ENCODE data around the gene SWSAP1.

SWSAP1 gene

GRCh38 chr19:11364296-11364904 lies 10.1 kb upstream of the SWSAP1 start:
- no peak for TF ChIP-seq CTCF (conservative IDR thresholded peaks at IDR 0.05; ENCODE audit: low read length)
- no peak for DNase-seq (ENCODE audit: low read depth)
- H3K4me3 ChIP-seq (ENCODE audit: low read length): no peak overlapping the region

DNA sequence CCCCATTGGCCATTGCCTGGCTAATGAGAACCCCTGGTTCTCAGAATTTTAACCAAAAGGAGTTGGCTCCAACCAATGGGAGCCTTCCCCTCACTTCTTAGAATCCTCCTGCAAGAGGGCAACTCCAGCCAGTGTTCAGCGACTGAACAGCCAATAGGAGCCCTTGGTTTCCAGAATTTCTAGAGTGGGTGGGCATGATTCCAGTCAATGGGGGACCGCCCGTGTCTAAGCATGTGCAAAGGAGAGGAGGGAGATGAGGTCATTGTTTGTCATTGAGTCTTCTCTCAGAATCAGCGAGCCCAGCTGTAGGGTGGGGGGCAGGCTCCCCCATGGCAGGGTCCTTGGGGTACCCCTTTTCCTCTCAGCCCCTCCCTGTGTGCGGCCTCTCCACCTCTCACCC lies 9.5 kb upstream of the SWSAP1 start:
- DNase-seq (ENCODE audit: low read depth): no peak
- no peak overlapping the region for H3K4me3 ChIP-seq (ENCODE audit: low read length)
- TF ChIP-seq CTCF (conservative IDR thresholded peaks at IDR 0.05; ENCODE audit: low read length): no peak

DNA sequence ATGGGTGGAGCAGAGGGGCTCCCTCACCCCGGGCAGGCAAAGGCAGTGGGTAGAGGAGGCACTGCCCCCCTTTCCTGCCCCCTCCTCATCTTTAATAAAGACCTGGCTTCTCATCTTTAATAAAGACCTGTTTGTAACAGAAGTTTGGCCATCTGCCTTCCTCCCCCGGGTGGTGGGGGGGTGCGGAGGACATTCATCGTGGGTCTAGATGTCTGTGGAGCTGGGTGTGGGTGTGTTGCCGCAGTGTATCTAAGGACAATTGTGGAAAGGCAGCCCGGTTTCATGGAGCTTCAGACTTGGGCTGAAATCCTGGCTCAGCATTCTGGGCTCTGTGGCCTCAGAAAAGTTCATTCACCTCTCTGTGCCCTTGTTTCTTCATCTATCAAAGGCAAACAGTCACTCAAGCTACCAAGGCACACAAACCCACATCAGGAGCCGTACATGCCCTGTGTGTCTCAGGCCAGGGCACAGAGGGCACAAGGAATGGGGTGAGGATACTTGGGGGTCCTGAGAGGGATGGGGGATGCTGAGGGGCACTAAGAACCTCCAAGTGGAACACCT lies 8.8 kb upstream of the SWSAP1 start:
- DNase-seq (ENCODE audit: low read depth): no peak
- H3K4me3 ChIP-seq (ENCODE audit: low read length): no peak overlapping the region
- no peak for TF ChIP-seq CTCF (conservative IDR thresholded peaks at IDR 0.05; ENCODE audit: low read length)

GRCh38 chr19:11367528-11367927 lies 6.9 kb upstream of the SWSAP1 start:
- TF ChIP-seq CTCF (conservative IDR thresholded peaks at IDR 0.05; ENCODE audit: low read length): no peak
- no peak overlapping the region for H3K4me3 ChIP-seq (ENCODE audit: low read length)
- no peak for DNase-seq (ENCODE audit: low read depth)

- H3K4me3 ChIP-seq (ENCODE audit: low read length): no peak overlapping the region
- no peak for TF ChIP-seq CTCF (conservative IDR thresholded peaks at IDR 0.05; ENCODE audit: low read length)
- no peak for DNase-seq (ENCODE audit: low read depth)
These were observed 3.7 kb upstream of the SWSAP1 start for GRCh38 chr19:11370744-11371143.

GRCh38 chr19:11373166-11373884 lies 1.1 kb upstream of the SWSAP1 start:
- DNase-seq (ENCODE audit: low read depth): peak; percentile 6
- TF ChIP-seq CTCF (conservative IDR thresholded peaks at IDR 0.05; ENCODE audit: low read length): no peak
- no peak overlapping the region for H3K4me3 ChIP-seq (ENCODE audit: low read length)
